GF-D8 (cell line): ENCODE results near the gene MRPS5.

Experiments
- DNase-seq: peaks from one replicate; lab custom pipeline; 2025; lab: John Stamatoyannopoulos, UW

MRPS5 gene

DNA sequence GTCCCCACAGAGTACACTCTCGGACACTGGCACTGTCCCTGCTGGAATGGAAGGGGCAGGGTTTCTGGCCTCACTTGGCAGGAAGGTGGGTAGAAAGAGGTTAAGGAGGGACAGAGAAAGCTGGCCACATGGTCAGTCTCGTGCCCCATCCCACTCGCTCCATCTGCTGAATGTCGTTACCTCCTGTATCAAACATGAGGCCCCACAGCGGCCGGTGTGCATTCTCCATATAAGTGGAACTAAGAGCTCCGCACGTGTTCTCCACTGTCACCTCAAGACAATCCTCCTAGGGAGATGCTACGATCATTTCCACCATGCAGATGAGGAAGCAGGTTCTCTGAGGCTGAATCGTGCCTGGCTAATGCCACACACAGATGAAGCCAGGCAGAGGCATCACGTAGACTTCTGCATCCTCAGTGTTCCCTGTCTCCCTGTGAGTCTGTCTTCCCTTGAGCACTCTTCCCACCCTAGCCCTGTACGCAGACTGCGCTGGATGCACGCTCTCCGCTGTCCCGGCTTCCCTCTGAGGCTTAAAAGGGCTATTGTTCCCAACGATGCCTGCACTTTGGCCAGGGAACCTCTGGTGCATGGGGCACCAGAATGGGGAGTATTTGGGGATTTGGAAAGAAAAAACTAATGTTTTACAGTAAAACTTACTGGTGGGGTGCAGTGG, 61.0 kb downstream of the MRPS5 start:
- no peak for DNase-seq

DNA sequence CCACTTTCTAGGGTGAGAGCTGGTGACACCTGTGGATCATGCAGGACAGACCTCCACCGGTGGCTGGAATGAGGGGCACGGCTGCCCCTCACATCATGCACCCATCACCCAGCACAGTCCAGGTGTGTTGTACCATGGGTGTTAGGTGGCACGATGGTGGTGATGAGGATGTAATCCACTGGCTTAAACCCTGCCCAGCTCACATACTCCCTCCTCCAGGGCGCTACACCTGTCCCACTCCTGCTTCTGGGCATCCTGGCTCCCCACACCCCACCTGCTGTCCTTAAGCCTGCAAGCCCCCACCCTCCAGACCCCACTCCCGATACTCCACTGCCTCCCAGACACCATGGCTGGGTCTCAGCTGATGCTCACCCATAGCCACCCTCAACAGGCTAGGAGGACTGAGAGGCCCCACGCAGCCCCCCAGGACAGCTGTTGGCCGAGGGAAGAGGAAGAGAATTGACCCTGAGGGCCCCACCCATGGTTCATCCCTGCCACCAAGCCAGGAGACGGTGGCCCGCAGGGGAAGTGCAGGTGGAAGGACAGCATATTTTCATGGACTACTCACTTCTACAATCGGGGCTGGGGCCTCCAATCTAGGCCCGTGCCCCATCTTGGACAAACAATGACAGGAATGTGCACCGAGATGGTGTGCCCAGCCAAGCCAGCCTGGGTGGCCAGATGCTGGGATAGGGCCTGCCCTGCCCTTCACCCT, 61.8 kb downstream of the MRPS5 start:
- no peak for DNase-seq

DNA sequence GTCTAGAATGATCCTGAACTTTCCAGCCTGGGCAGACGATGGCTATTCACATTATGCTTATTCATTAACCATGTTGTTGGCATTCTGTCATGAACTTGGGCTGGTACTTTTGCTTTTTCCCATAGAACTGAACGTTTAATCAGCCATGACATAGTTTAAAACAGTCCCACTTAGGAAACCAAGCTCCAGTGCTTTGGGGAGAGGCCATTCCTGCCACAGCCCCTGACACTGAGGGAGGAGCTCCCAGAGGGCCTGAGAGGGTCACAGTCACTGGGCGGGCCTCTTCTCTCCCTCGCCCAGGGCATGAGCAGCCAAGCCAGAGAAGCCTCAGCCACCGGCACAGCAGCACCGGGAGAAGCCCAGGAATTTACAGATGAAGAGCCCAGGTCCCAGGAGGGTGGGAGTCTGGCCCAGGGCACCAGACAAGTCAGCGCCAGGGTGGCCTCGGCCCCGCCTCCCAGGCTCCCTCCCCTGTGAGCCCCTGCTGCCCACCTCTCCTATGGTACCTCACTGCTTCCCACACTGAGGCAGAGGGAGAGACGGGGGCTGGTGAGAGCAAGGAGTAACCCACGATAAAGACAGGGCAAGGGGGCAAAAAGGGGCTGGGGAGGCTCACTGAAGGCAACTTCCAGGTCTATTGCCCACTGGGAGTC, 62.5 kb downstream of the MRPS5 start:
- DNase-seq, result no peak

DNA sequence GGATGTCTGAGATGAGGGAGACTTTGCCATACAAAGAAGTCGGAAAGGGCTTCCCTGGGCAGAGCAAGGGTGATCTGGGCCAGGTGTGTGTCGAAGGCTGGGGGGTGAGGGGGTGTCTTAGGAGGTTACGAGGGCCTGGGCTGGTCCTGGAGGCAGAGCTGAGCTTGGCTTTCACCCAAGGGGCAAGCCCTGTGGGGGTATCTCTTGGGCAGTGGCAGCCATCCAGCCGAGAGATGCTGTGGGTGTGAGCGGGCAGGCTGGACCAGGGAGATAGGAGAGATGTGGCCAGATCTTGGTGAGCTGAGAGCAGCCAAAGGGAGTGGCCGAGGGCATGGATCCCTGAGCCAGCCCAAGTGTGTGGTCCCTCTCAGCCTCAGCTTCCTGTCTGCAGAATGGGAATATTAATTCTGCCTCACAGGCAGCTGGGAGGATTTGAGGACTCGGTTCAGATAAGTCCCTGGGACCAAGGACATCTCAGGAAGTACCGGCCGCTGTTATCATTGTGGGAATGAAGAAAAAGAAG, 63.1 kb downstream of the MRPS5 start:
- no peak for DNase-seq

DNA sequence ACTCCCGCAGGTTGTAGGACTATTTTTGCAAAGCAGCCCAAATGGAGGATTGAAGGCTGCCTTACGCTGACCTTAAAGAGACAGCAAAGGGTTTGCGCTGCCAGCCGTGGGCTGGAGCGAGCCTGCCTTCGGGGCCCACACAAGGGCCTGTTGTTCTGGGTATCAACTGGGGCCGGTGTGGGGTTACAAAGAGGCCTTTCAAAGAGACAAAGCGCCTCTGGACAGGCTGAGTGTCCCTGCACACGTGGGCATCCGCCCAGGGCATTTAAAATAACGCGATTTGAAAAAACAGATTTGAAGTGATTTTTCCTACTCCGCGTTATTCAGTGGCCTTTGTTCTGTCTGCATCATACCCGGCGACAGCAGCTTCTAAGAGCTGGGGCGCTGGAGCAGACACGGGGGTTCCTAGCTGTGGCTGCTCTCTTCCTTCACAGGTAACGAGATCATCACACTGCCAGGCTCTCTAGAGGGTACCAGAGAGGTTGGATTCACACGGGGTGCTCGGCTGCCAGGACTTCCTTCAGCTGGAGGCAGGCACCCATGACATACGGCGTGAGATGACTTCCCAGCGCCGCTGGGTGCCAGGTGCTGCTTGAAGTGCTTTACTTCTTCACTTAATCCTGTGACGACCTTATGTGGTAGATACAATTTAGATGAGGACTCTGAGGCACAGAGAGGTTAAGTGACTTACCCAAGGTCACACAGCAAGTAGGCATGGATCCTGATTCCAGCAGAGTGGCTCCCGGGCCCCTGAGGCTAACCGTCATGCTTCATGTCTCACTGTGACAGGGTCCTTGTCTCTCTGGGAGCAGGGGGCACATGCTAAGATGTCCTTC, 63.9 kb downstream of the MRPS5 start:
- no peak for DNase-seq

DNA sequence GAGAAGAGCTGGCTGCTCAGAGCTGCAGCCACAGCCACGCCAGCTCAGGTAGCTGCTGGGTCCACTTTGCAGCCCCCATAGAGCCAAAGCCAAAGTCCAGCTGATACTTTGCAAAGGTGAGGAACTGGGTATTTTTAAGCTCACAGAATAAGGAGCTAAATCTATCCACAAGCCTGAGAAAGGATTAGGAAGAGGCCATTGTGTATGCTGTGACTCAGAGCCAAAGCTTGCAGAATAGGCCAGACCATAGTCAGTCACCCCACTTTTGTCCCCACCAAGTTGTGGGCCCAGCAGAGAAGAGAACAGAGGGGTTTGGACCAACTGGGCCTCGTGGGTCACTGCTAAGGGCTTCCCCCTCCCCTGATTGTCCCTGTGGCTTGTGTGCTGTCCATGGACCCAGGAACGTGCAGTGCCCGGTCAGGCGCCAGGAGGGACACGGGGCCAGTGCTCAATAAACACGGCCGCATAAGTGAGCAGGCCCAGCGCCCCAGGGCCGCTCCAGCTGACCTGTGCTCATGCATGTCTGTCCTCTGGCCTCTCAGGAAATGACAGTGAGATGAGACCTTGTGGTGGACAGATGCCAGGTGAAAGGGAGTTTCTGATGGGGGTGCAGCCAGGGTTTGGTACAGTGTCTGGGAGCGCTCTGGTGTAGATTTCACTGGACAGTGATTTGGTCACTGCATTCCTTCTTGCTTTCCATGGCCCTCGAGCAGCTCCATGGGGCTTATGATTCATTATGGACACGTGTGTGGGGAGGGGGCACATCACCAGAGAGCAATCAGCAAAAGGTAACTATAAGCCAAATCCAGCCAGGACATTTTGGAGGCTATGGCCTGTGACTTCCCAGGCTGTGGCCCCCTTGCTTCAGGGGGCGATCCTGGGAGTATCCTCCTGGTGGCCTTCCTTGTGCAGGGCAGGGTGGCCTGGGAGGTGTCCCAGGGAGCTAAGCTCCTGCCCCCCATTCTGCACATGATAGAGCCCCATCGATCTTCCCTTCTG, 64.8 kb downstream of the MRPS5 start:
- no peak for DNase-seq

DNA sequence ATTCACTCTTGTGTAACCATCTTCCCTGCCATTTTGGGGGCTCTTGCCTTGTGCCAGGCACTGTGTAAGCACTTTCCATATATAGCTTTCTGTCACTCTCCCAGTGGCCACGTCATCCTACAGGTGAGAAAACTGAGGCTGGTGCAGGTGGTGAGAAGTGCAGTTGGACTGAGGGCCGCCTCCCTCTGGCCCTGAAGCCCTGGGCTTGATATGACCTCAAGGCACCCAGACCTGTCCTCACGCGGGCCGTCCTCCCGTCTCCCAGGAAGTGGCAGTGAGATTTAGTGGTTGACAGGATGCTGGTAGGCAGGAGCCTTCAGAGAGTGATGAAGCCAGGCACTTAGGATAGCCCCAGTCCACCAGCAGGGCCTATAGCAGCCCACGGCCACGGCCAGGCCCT, 65.6 kb downstream of the MRPS5 start:
- no peak for DNase-seq

DNA sequence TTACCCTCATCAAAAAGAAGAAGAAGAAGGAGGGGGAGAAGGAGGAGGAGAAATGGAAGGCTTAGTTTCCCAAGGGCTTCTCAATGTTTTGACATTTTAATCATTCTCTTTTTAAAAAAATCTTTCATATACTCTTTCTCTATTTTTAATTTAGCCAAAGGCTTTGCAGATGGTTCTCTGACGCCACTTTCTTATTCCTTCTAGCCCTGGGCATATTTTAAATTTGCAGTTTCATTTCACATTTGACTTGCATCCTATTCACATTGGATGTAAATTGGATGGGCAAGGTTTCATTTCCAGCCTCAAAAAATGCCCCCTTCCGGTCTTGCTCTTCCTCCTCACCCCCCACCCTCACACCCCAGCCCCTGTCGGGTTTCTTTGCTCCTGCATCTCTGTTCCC, 66.3 kb downstream of the MRPS5 start:
- no peak for DNase-seq

DNA sequence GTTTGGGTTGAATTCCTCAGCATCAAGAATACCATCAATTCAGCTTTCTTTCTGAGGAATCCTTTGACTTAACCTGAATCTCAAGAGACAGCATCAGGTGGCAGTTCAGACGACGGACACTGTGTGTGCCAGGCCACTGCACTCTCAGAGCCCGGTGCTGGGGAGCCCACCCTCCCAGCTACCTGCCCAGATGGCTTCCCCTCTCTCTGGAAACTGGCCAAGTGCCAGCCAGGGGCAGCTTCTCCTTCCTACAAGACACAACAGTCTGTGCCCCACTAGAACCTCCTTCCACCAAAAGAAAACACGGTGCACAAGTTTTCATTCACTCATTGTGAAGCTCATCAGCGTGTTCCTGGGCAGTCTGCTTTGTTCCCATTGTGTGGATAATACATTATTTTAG, 67.6 kb downstream of the MRPS5 start:
- DNase-seq, result no peak

DNA sequence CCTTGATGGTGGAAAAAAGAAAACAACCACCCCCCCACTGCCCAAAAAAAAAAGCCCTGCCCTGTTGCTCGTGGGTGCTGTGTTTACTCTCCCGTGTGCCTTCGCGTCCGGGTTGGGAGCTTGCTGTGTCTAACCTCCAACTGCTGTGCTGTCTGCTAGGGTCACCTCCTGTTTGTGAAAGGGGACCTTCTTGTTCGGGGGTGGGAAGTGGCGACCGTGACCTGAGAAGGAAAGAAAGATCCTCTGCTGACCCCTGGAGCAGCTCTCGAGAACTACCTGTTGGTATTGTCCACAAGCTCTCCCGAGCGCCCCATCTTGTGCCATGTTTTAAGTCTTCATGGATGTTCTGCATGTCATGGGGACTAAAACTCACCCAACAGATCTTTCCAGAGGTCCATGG, 68.1 kb downstream of the MRPS5 start:
- DNase-seq, result no peak

DNA sequence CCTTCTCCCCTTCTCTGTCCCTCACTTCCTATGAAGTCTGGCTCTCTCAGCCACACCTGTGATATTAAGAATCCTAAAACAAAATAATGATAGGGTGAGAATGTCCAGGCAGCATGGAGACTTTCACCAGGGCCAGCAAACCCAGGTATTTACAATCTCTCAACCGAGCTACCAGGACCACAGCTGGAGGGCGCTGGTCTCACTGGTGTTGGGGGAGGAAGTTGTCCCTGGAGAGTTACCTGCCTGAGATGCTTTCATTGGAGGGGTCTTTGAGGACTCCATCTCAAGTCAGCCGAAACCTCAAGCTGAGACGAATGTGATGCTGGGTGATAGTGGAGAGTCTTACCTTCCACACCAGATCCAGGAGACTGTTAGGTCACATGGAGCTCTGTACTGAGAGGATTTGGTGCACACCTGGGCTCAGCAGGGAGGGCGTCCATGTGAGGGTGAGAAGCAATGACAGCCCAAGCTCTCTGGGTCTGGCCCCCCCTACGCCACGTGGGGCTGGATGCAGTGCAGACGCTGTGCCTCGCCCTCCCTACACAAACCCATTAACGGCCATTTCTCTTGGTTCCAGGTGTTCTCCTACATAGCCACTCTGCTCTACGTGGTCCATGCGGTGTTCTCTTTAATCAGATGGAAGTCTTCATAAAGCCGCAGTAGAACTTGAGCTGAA, 68.7 kb downstream of the MRPS5 start:
- no peak for DNase-seq

DNA sequence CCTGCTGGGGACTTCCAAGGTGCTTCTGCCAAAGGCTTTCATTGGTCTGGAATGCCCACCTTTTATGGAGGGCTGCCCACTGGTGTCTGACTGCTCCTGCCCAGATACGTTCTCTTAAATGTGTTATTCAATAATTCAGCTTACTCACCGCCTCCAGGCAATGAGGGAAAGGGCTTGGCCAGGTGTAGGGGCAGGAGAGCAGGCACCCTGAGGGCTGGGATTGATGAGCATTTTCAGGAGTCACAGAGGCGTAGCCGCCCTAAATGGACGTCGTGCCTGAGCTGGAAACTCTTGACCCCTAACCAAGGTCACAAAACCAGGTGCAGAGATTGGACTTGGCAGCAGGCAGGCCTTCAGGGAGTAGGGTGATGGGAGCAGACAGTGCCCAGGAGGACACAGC, 69.3 kb downstream of the MRPS5 start:
- DNase-seq, result no peak

DNA sequence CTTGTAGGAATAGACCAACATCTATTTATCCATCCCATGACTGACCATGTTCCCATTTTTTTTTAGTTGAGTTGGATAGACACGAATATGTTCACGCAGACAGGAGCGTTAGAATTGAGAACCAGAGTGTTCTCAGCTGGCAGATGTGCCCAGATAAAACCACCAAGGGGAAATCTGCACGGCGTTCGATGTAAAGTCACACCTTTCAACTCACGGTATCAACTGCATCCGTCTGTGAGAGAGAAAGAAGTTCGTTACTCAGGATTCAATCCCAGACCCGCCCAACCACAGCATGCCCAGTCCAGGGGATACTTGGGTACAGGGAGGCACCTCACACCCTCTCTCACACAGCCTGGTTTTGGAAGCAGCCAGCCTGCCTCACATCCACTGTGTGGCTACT, 70.0 kb downstream of the MRPS5 start:
- no peak for DNase-seq

DNA sequence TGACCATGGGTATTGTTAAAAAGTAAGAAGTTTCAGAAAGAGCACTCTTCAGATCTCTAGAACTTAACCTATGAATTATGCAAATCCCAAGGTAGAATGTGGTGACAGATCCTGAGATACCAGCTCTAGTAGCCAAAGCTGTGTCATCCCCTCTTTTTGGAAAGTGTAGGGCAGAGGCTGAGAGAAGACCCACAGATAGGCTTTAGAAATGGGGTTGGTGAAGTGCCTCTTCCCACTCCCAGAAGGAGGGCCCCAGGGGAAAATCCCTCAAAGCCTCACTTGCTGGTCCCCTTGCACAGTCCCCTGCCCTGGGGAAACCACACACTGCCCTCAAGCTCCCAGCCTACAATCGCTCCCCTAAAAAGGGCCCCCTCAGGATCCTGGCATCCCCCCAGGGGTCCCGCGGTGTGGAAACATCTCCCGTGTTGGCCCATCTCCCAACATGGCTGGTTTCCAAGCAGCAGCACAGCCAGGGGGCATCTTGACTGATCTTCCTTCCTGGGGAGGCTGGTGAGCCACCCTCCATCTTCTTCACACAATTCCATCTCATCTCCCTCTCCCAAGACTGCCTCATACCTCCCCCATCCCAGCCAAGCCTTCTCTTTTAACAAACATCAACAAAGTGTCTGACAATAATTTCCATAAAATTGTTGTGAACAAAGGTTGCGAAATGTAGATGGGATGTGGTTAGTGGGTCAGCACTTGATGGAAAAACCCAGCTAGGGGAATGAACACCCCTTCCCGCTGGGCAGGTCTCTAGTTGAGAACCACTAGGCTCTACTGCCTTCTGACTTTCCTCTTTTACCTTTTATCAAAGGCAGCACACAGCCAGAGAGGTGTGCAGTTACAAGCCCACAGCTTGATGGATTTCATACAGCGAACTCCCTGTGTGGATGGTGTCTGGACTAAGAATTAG, 71.0 kb downstream of the MRPS5 start:
- DNase-seq, result no peak

DNA sequence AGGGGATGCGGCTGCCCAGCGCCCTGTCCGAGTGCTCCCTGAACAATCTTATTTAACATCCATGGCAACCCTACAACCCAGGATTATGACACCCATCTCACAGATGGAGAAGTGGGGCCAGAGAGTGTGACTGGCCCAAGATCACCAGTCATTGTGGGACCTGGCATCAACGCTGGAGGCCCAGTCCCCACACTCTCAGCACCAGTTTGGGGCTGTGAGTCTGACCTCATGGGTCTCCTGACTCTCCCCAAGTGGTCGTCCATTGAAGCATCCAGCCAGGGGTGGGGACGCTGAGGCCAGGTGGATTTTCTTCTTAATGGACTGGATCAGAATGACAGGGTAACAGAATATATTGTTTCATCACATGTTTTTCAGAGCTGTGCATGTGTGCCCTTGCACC, 71.6 kb downstream of the MRPS5 start:
- DNase-seq, result no peak

DNA sequence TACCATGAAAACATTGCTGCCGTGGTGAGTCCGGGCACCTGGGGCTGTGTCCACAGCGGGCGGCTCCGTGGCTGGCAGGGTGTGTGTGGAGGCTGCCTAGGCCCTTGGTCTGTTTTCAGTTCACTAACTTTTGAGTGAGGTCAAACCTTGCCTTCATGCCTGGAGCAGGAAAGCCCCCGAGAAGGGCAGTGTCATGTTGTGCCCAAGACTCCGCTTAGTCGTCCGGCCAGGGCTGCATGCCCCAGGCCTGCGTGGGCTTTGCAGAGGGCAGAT, 72.0 kb downstream of the MRPS5 start:
- no peak for DNase-seq

DNA sequence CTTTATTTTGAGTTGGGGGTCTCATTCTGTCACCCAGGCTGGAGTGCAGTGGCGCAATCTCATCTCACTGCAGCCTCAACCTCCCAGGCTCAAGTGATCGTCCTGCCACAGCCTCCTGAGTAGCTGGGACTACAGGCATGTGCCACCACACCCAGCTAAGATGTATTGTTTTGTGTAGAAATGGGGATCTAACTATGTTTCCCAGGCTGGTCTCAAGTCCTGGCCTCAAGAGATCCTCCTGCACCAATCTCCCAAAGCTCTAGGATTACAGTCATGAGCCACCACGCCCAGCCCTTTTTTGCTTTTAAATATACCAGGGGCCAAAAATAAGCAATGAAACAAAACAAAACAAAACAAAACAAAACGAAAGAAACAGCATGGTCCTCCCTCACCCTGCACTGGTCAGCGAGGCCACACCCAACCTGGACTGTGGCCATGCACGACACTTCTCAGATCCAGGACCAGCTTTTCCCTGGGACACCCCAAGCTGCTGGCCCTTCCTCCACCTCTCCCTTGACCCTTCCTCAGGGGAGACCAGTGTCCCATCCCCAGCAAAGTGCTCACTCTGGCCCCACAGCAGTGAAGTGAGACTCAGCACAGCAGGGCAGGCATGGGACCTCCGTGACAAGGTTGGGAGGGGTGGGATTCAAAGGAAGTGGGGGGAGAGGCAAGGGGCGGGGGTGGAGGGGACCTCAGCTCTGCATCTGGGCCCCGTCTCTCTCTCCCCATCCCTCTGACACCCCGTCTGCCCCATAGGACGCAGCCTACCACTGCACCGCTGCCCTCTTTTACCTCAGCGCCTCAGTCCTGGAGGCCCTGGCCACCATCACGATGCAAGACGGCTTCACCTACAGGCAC, 72.6 kb downstream of the MRPS5 start:
- DNase-seq, result no peak

DNA sequence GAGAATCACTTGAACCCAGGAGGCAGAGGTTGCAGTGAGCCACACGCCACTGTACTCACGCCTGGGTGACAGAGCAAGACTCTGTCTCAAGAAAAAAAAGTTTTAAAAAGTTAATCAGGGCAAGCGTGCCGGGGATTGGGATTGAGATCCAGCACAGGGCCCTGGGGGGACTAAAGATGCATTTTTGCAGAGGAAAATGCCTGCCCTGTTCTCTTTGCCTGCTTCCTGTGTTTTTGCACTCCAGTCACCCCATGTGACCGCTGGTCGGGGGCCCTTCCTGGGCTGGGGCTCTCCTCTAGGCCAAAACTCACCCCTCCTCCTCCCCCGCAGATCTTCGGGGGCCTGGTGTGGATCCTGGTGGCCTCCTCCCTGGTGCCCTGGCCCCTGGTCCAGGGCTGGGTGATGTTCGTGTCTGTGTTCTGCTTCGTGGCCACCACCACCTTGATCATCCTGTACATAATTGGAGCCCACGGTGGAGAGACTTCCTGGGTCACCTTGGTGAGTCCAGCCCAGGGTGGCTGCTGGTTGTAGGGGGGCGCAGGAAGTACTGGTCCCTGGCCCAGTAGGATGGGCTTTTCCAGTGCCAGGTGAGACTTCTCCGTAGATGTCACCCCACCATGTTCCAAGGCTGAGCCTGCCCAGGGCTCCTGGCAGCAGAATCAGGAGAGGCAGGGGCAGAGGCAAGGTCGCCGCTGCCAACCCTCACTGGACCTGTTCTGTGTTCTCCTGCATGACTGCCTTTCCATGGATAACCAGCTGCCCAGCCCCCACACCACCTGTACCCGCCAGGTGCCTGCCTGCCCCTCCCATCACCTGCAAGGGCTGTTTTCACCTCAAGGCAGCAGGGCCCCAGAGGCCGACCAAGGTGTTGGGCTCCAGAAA, 73.7 kb downstream of the MRPS5 start:
- DNase-seq, result no peak
